ENCODE results near the gene GPR17.

GPR17 gene
- total RNA-seq, result 0 to 0.11 (median 0) reads per million in 3 experiments

GRCh38 chr2:127645395-127646291 lies at the start of gene GPR17:
Gene GPR17 (plus strand): TSS chr2:127646153. CDS start chr2:127650736, 4,583 bp downstream.
- no peak for DNase-seq

- no peak for DNase-seq
Observed at GRCh38 chr2:127596311-127597045, 49.5 kb upstream of the GPR17 start.

GRCh38 chr2:127597046-127597983 lies 48.6 kb upstream of the GPR17 start:
- no peak for DNase-seq

- no peak for DNase-seq
Observed at GRCh38 chr2:127597984-127598380, 48.0 kb upstream of the GPR17 start.

GRCh38 chr2:127598711-127599110 lies 47.2 kb upstream of the GPR17 start:
- DNase-seq, result no peak

- DNase-seq, result no peak
Observed at GRCh38 chr2:127599211-127599610, 46.7 kb upstream of the GPR17 start.

- no peak for DNase-seq
Observed at GRCh38 chr2:127604986-127605385, 41.0 kb upstream of the GPR17 start.

- DNase-seq, result no peak
Observed at GRCh38 chr2:127605691-127606263, 40.2 kb upstream of the GPR17 start.

- no peak for DNase-seq
Observed at GRCh38 chr2:127606625-127607398, 39.1 kb upstream of the GPR17 start.

GRCh38 chr2:127607399-127607908 lies 38.5 kb upstream of the GPR17 start:
- no peak for DNase-seq

- DNase-seq, result no peak
Observed at GRCh38 chr2:127608061-127609030, 37.6 kb upstream of the GPR17 start.

- DNase-seq, result no peak
Observed at GRCh38 chr2:127609031-127609751, 36.8 kb upstream of the GPR17 start.

GRCh38 chr2:127609818-127610217 lies 36.1 kb upstream of the GPR17 start:
- DNase-seq, result no peak

GRCh38 chr2:127610561-127610960 lies 35.4 kb upstream of the GPR17 start:
- DNase-seq, result no peak

GRCh38 chr2:127611076-127611925 lies 34.7 kb upstream of the GPR17 start:
- DNase-seq, result no peak

GRCh38 chr2:127612111-127612822 lies 33.7 kb upstream of the GPR17 start:
- no peak for DNase-seq

GRCh38 chr2:127614246-127614645 lies 31.7 kb upstream of the GPR17 start:
- DNase-seq, result no peak

GRCh38 chr2:127614731-127615130 lies 31.2 kb upstream of the GPR17 start:
- DNase-seq, result no peak

Measured in central memory CD4-positive, alpha-beta T cell (primary cell).